OCI-LY1 (cell line): ENCODE results near the gene STAT4.

Source experiments
- CTCF ChIP-seq: fragments of 200-600 bp; sonication (generic), shearing (Covaris generic); IDR thresholded peaks from 2 replicates; pipeline ENCODE4 v1.5.1; 2017; ENCODE audit warnings: mild to moderate bottlenecking, antibody characterized with exemption, low read length, moderate library complexity, mixed read lengths
- EZH2 ChIP-seq: fragments of 200-600 bp; sonication (generic), shearing (Covaris generic); IDR thresholded peaks from 2 replicates; pipeline ENCODE4 v1.8.0; 2017; ENCODE audit warnings: borderline replicate concordance, mixed run types, mild to moderate bottlenecking, antibody characterized with exemption, low read length, moderate library complexity, mixed read lengths

- TF ChIP-seq CTCF: no peak
- no peak for TF ChIP-seq EZH2
Observed at GRCh38 chr2:190979906-190980629, 170.7 kb downstream of the STAT4 start.
